ENCODE measurements around the gene TMEM132D.

TMEM132D gene

DNA sequence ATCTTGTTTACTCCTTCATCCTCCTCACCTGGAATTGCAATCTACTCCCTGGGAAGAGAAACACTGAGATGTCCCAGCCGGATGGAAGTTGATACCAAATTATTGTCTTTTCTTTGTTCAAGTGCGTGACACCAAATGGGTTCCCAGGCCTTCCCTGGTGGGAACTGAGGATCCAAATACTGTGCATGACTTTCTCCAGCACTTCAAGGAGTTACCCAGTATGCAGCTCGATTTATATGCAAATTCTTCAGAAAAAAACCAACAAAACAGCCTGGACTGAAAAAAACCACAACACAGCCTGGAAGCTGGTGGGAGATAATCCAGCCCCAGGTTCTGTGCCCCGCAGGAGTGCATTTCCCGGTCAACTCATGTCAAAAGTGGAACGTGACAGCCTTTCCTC, 740.0 kb downstream of the TMEM132D start:
- no peak overlapping the region for H3K4me3 ChIP-seq (ENCODE audit: low read depth, low read length)
- peak overlapping the region; percentile 82 for H3K27ac ChIP-seq (ENCODE audit: low read depth, low read length)
- no peaks in the 10 kb centered on the region for H3K36me3 ChIP-seq (ENCODE audit: control insufficient read depth, insufficient read depth, low read length)
- H3K4me1 ChIP-seq (ENCODE audit: control insufficient read depth, insufficient read depth, low read length), result peaks cover 14% of the 10 kb centered on the region
- H3K9me3 ChIP-seq (ENCODE audit: control insufficient read depth, insufficient read depth, low read length), result no peaks in the 10 kb centered on the region
- H3K27me3 ChIP-seq (ENCODE audit: control insufficient read depth, insufficient read depth, low read length), result no peaks in the 10 kb centered on the region
- H3K9ac ChIP-seq (ENCODE audit: low read depth, low read length), result no peak overlapping the region

DNA sequence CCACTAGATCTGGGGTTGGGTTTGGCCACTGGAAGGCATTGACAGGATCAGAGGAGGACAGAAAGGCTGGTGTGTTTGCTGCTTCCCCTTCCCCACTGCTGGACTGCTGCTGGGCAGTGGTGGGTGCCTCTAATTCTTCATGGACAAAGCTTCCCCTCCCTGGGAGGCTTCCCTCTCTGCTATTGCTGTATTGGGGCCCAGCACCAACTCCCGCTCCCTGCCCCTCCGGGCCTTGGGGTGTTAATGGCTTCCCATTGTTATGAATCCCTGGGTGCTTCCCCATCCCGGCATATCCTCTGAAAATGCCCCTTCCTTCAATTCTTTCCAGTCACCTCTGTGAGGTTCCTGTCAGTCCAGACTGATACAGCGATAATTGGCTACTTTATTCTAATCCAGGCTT, 740.4 kb downstream of the TMEM132D start:
- no peaks in the 10 kb centered on the region for H3K36me3 ChIP-seq (ENCODE audit: control insufficient read depth, insufficient read depth, low read length)
- no peaks in the 10 kb centered on the region for H3K27me3 ChIP-seq (ENCODE audit: control insufficient read depth, insufficient read depth, low read length)
- peaks cover 14% of the 10 kb centered on the region for H3K4me1 ChIP-seq (ENCODE audit: control insufficient read depth, insufficient read depth, low read length)
- no peaks in the 10 kb centered on the region for H3K9me3 ChIP-seq (ENCODE audit: control insufficient read depth, insufficient read depth, low read length)
- H3K9ac ChIP-seq (ENCODE audit: low read depth, low read length), result no peak overlapping the region
- no peak overlapping the region for H3K4me3 ChIP-seq (ENCODE audit: low read depth, low read length)
- peak overlapping the region; percentile 82 for H3K27ac ChIP-seq (ENCODE audit: low read depth, low read length)

DNA sequence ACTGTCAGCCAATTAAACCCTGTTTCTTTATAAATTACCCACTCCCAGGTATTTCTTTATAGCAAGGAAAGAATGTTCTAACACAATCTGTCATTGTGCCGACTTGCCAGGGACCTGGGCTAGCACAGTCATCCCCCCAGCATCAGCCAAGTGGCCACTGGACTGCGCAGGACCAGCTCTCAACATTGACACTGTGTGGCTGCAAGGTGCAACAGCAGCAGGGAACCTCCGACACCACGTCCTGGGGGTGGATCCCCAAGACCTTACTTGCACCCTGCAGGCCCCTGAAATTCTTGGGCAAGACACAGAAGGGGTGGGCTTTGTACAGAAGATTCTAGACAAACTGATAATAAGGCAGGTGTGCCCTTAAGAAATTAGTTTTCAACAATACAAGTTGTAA, 741.0 kb downstream of the TMEM132D start:
- H3K4me1 ChIP-seq (ENCODE audit: control insufficient read depth, insufficient read depth, low read length), result peaks cover 14% of the 10 kb centered on the region
- peak overlapping the region; percentile 82 for H3K27ac ChIP-seq (ENCODE audit: low read depth, low read length)
- H3K4me3 ChIP-seq (ENCODE audit: low read depth, low read length), result no peak overlapping the region
- no peaks in the 10 kb centered on the region for H3K9me3 ChIP-seq (ENCODE audit: control insufficient read depth, insufficient read depth, low read length)
- H3K36me3 ChIP-seq (ENCODE audit: control insufficient read depth, insufficient read depth, low read length), result no peaks in the 10 kb centered on the region
- no peak overlapping the region for H3K9ac ChIP-seq (ENCODE audit: low read depth, low read length)
- H3K27me3 ChIP-seq (ENCODE audit: control insufficient read depth, insufficient read depth, low read length), result no peaks in the 10 kb centered on the region

DNA sequence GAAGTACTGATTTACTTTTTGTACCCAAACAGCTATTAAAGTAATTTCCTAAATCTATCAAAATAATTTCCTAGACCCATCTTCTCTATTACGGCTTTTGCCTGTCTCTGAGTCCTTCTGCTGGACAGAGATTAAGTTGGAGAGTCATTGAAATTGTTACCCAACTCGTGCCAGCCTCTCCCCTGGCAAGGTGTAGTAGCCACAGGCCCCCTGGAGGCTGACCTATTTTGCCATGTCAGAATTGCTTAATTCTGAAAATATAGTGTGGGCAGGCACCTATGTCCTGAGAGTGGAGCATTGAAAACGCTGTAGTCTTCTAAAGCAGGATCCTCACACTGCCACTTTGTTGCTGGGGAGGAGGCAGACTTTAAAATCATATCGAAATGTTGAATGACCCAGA, 742.3 kb downstream of the TMEM132D start:
- Histone ChIP-seq H3K36me3 (ENCODE audit: control insufficient read depth, insufficient read depth, low read length) (no peaks in the 10 kb centered on the region), H3K4me1 (ENCODE audit: control insufficient read depth, insufficient read depth, low read length) (peaks cover 14% of the 10 kb centered on the region), H3K4me3 (ENCODE audit: low read depth, low read length) (no peak overlapping the region), H3K27ac (ENCODE audit: low read depth, low read length) (no peak overlapping the region), H3K9ac (ENCODE audit: low read depth, low read length) (no peak overlapping the region), H3K9me3 (ENCODE audit: control insufficient read depth, insufficient read depth, low read length) (no peaks in the 10 kb centered on the region), H3K27me3 (ENCODE audit: control insufficient read depth, insufficient read depth, low read length) (no peaks in the 10 kb centered on the region)

DNA sequence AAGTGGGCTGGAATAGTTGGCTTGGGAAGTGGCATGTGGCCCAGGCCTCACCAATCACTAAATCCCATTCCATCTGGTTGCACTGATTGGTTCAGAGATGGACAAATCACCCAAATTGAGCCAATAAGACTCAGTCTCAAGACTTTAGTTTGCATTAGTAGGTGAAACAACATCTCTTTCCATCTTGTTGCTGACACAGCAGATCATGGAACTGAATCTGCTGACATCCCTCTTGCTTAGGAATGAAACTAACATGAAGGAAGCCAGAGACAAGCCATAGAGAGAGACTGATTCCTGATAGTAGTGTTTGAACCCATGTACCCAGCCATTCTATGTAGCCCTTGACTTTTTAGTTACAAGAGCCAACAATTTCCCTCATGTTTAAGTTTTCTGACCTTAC, 743.5 kb downstream of the TMEM132D start:
- no peak overlapping the region for H3K27ac ChIP-seq (ENCODE audit: low read depth, low read length)
- no peak overlapping the region for H3K4me3 ChIP-seq (ENCODE audit: low read depth, low read length)
- H3K4me1 ChIP-seq (ENCODE audit: control insufficient read depth, insufficient read depth, low read length), result peaks cover 14% of the 10 kb centered on the region
- no peaks in the 10 kb centered on the region for H3K27me3 ChIP-seq (ENCODE audit: control insufficient read depth, insufficient read depth, low read length)
- H3K9me3 ChIP-seq (ENCODE audit: control insufficient read depth, insufficient read depth, low read length), result no peaks in the 10 kb centered on the region
- no peak overlapping the region for H3K9ac ChIP-seq (ENCODE audit: low read depth, low read length)
- H3K36me3 ChIP-seq (ENCODE audit: control insufficient read depth, insufficient read depth, low read length), result no peaks in the 10 kb centered on the region

DNA sequence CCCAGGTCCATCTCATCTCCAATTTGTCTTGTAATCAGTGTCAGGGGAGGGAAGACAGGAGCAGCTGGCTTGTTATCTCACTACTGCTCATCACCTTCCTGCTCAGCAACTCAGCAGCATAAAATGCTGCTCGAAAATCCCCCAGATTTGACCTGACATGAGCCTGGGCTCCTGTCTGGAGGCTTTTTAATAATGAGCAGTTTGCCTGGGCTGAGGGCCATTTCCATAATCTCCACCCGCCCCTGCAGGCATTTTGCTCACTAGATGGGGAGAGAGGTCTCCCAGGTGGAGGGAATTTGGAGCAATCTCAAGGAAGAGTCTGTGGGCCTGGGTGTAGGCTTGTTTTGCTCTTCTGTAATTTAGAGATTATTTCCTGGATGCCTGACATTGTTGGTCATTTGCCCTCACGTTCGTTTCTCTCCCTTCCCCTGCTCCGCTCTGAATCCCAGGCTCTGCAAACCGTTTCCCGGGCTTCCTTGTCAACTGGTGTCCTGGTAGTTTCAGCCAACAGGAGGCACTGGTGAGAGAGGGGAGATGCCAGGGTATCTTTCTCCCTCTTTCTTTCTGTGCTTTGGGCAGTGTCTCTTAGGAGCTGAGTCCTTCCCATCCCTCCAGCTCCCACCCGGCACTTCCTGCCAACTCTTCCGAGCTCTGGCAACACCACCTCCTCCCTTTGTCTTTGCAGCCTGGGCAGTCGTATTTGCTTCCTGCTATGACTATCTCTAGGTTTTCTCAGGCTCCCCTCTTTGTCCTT, 751.3 kb downstream of the TMEM132D start:
- Histone ChIP-seq H3K27ac (ENCODE audit: low read depth, low read length) (no peak overlapping the region), H3K9ac (ENCODE audit: low read depth, low read length) (no peak overlapping the region), H3K9me3 (ENCODE audit: control insufficient read depth, insufficient read depth, low read length) (no peaks in the 10 kb centered on the region), H3K4me1 (ENCODE audit: control insufficient read depth, insufficient read depth, low read length) (peaks cover 8% of the 10 kb centered on the region; the same call in 1 of the 2 replicates), H3K36me3 (ENCODE audit: control insufficient read depth, insufficient read depth, low read length) (no peaks in the 10 kb centered on the region), H3K4me3 (ENCODE audit: low read depth, low read length) (no peak overlapping the region), H3K27me3 (ENCODE audit: control insufficient read depth, insufficient read depth, low read length) (no peaks in the 10 kb centered on the region)

DNA sequence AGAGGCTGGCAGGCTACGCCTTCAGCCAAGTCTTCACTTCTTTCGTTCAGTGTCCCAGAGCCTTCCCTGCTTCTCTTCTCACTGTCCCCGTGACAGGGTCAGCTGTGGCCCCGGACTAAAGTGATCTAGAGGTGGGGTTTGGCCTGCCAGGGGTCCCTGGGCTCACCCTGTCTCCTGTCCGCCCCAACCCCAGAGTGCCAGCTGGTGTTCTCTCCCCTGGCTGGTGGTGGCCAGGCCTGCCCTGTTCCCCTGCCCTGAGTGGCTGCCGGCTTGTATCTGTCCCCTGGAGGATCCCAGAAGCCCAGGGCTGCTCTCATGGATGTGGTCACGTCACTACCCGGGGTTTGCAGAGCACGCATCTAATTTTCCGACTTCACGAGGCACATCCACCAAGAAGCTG, 753.1 kb downstream of the TMEM132D start:
- H3K4me3 ChIP-seq (ENCODE audit: low read depth, low read length), result no peak overlapping the region
- H3K36me3 ChIP-seq (ENCODE audit: control insufficient read depth, insufficient read depth, low read length), result no peaks in the 10 kb centered on the region
- H3K27me3 ChIP-seq (ENCODE audit: control insufficient read depth, insufficient read depth, low read length), result no peaks in the 10 kb centered on the region

DNA sequence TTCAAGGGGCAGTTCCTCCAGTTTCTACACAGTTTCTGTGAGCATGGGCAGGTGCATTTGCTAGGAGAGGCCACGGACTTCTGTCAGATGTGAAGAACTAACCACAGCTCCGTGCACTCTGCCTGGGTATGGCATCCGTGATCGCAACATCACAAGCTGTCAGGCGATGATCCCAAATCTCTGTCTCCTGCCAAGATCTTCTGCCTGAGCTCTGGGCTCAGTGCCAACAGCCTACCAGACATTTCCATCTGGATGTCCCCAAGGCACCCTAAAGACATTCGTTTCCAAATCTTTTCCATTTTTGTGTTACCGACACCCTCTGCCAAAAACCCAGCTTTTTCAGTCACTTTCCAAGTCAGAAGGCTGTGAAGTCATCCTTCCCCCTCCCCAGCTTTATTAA, 758.4 kb downstream of the TMEM132D start:
- H3K27ac ChIP-seq (ENCODE audit: low read depth, low read length), result no peak overlapping the region
- no peaks in the 10 kb centered on the region for H3K9me3 ChIP-seq (ENCODE audit: control insufficient read depth, insufficient read depth, low read length)
- H3K4me1 ChIP-seq (ENCODE audit: control insufficient read depth, insufficient read depth, low read length), result peaks cover 8% of the 10 kb centered on the region; the same call in 1 of the 2 replicates
- no peaks in the 10 kb centered on the region for H3K36me3 ChIP-seq (ENCODE audit: control insufficient read depth, insufficient read depth, low read length)
- no peak overlapping the region for H3K9ac ChIP-seq (ENCODE audit: low read depth, low read length)
- no peaks in the 10 kb centered on the region for H3K27me3 ChIP-seq (ENCODE audit: control insufficient read depth, insufficient read depth, low read length)
- H3K4me3 ChIP-seq (ENCODE audit: low read depth, low read length), result no peak overlapping the region

More for the DNA sequence above, 753.1 kb downstream of the TMEM132D start:
- no peak overlapping the region for H3K9ac ChIP-seq (ENCODE audit: low read depth, low read length)
- peaks cover 8% of the 10 kb centered on the region; the same call in 1 of the 2 replicates for H3K4me1 ChIP-seq (ENCODE audit: control insufficient read depth, insufficient read depth, low read length)
- H3K27ac ChIP-seq (ENCODE audit: low read depth, low read length), result no peak overlapping the region
- H3K9me3 ChIP-seq (ENCODE audit: control insufficient read depth, insufficient read depth, low read length), result no peaks in the 10 kb centered on the region

DNA sequence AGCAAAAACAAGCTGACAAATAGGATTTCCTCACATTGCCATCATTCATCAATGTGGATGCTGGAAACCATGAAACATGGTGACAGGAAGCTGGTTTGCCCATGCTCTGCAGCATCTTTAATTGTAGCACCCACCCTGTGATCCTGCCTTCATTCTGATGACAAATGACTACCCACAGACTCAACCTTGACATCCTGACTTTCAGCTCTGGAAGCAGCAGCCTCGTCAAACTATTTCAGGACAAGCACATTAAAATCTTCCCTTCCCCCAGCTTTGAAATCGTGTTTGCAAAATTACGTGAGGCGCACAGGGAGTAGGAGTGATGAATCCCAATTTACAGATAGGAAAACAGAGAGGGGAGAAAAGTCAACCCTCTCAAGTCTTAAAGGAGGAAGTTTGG, 765.0 kb downstream of the TMEM132D start:
- no peaks in the 10 kb centered on the region for H3K9me3 ChIP-seq (ENCODE audit: control insufficient read depth, insufficient read depth, low read length)
- no peak overlapping the region for H3K9ac ChIP-seq (ENCODE audit: low read depth, low read length)
- no peak overlapping the region for H3K4me3 ChIP-seq (ENCODE audit: low read depth, low read length)
- H3K4me1 ChIP-seq (ENCODE audit: control insufficient read depth, insufficient read depth, low read length), result no peaks in the 10 kb centered on the region
- no peak overlapping the region for H3K27ac ChIP-seq (ENCODE audit: low read depth, low read length)
- H3K27me3 ChIP-seq (ENCODE audit: control insufficient read depth, insufficient read depth, low read length), result no peaks in the 10 kb centered on the region
- H3K36me3 ChIP-seq (ENCODE audit: control insufficient read depth, insufficient read depth, low read length), result no peaks in the 10 kb centered on the region

DNA sequence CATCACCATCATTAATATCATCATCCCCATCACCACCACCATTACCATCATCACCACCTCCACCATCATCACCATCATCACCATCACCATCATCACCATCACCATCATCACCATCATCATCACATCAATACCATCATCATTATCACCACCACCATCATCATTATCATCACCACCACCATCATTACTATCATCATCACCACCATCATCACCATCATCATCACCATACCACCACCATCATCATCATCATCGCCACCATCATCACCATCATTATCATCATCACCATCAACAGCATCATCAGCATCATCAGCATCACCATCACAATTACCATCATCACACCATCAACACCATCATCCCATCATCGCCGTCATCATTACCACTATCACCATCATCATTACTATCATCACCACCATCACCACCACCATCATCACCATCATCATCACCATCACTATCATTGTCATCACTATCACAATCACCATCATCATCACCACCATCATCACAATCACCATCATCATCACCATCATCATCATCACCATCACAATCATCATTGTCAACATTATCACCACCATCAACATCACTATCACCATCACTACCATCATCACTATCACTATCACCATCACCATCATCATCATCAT, 767.0 kb downstream of the TMEM132D start:
- no peaks in the 10 kb centered on the region for H3K36me3 ChIP-seq (ENCODE audit: control insufficient read depth, insufficient read depth, low read length)
- no peak overlapping the region for H3K4me3 ChIP-seq (ENCODE audit: low read depth, low read length)
- no peak overlapping the region for H3K9ac ChIP-seq (ENCODE audit: low read depth, low read length)
- H3K4me1 ChIP-seq (ENCODE audit: control insufficient read depth, insufficient read depth, low read length), result no peaks in the 10 kb centered on the region
- H3K27ac ChIP-seq (ENCODE audit: low read depth, low read length), result no peak overlapping the region
- no peaks in the 10 kb centered on the region for H3K9me3 ChIP-seq (ENCODE audit: control insufficient read depth, insufficient read depth, low read length)
- H3K27me3 ChIP-seq (ENCODE audit: control insufficient read depth, insufficient read depth, low read length), result no peaks in the 10 kb centered on the region

DNA sequence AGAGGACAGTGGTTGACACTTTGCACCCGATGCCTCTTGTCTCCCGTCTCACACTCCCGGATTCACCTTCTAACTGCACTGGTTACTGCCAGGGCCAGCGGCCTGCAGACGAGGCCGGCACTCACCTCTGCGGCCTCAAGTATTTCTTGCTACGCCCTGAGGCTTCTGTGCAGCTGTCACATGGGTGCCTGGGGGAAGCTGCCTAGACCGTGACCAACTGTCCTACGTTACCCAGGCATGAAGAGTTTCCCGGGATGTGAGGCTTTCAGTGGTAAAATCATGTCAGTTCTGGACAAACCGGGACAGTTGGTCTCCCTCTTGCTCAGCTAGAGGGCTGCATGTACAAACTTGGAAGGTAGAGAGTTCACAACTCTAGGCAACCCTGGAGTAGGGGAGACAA, 776.1 kb downstream of the TMEM132D start:
- Histone ChIP-seq H3K4me3 (ENCODE audit: low read depth, low read length) (no peak overlapping the region), H3K36me3 (ENCODE audit: control insufficient read depth, insufficient read depth, low read length) (no peaks in the 10 kb centered on the region), H3K9ac (ENCODE audit: low read depth, low read length) (no peak overlapping the region), H3K27ac (ENCODE audit: low read depth, low read length) (no peak overlapping the region), H3K9me3 (ENCODE audit: control insufficient read depth, insufficient read depth, low read length) (no peaks in the 10 kb centered on the region), H3K27me3 (ENCODE audit: control insufficient read depth, insufficient read depth, low read length) (no peaks in the 10 kb centered on the region), H3K4me1 (ENCODE audit: control insufficient read depth, insufficient read depth, low read length) (no peaks in the 10 kb centered on the region)
